GM20000 (cell line): Measurements from ENCODE around the gene RIPOR2.
"Not testable (repeated sequence)": the region's sequence is repeated elsewhere in the genome, so short reads cannot be mapped to it uniquely, and the experiment has no call there.

ENCODE experiments used
- DNase-seq: peaks from one replicate; pipeline ENCODE4 v3.0.0; 2012; ENCODE audit warnings: low spot score
- CTCF ChIP-seq: IDR thresholded peaks from 2 replicates; pipeline ENCODE4 v1.5.1; 2012; ENCODE audit warnings: mild to moderate bottlenecking, control low read depth; ENCODE audit errors: extremely low read depth, missing control alignments

Gene RIPOR2

GRCh38 chr6:24768361-24768760, 167.4 kb downstream of the RIPOR2 start:
- TF ChIP-seq CTCF: no peak
- DNase-seq: no peak

GRCh38 chr6:24766680-24767462, 168.9 kb downstream of the RIPOR2 start:
- no peak for TF ChIP-seq CTCF
- DNase-seq: peak; percentile 75

GRCh38 chr6:24765968-24766367, 169.8 kb downstream of the RIPOR2 start:
- DNase-seq: not testable (repeated sequence)

- DNase-seq: not testable (repeated sequence)
Observed at GRCh38 chr6:24764833-24765828, 170.6 kb downstream of the RIPOR2 start.

- DNase-seq: no peak
- TF ChIP-seq CTCF: no peak
Observed at GRCh38 chr6:24763578-24763977, 172.2 kb downstream of the RIPOR2 start.

- no peak for TF ChIP-seq CTCF
- DNase-seq: no peak
Observed at GRCh38 chr6:24761851-24762250, 173.9 kb downstream of the RIPOR2 start.

GRCh38 chr6:24761193-24761835, 174.4 kb downstream of the RIPOR2 start:
- DNase-seq: no peak
- TF ChIP-seq CTCF: no peak

GRCh38 chr6:24760210-24760609, 175.6 kb downstream of the RIPOR2 start:
- no peak for DNase-seq
- TF ChIP-seq CTCF: no peak
